Tibial artery (tissue), 4 donors: ENCODE results near the gene CBL.
"Not testable (repeated sequence)": the region's sequence is repeated elsewhere in the genome, so short reads cannot be mapped to it uniquely, and the experiment has no call there.

Experiments
- DNase-seq, 2 donors: peaks; one replicate each; pipeline ENCODE4 v3.0.0-alpha.2; 2019
- H3K27ac ChIP-seq, 2 donors: fragments of 200-600 bp; sonication (generic) in 1 of 2; 1 replicate in 1 of 2; 2 replicates in 1 of 2; pipeline ENCODE4 v1.5.1; 2018 to 2019; ENCODE audit warnings: mild to moderate bottlenecking in 1 of 2
- H3K27me3 ChIP-seq, 2 donors: fragments of 200-600 bp; sonication (generic) in 1 of 2; one replicate each; pipeline versions ENCODE4 v1.5.1 to v1.6.0; 2016 to 2019
- H3K36me3 ChIP-seq, 3 donors: fragments of 200-600 bp; sonication (generic) in 2 of 3; one replicate each; pipeline ENCODE4 v1.5.1; 2016 to 2019; ENCODE audit warnings: mild to moderate bottlenecking in 2 of 3
- H3K4me1 ChIP-seq, 4 donors: fragments of 200-600 bp; sonication (generic) in 2 of 4; 1 replicate in 3 of 4; 2 replicates in 1 of 4; pipeline ENCODE4 v1.5.1; 2016 to 2019
- H3K4me3 ChIP-seq, 2 donors: fragments of 200-600 bp; sonication (generic) in 1 of 2; 1 replicate in 1 of 2; 2 replicates in 1 of 2; pipeline ENCODE4 v1.5.1; 2018 to 2019; ENCODE audit warnings: mild to moderate bottlenecking in 2 of 2
- H3K9me3 ChIP-seq, 3 donors: fragments of 200-600 bp; sonication (generic) in 1 of 3; one replicate each; pipeline ENCODE4 v1.5.1; 2016 to 2019
- intact Hi-C: fragments of 100-400 bp; cut with DNase I; formaldehyde crosslinking; loops from one replicate; pipeline ENCODE4 v1.15.0; 2023; ENCODE audit warnings: low total_unique reads
- TF ChIP-seq, protein P1 (sequence below), 2 experiments: fragments of 200-600 bp in 1 of 2; fragments of 450-650 bp in 1 of 2; IDR thresholded peaks; one replicate each; pipeline ENCODE4 v1.5.1; 2017 to 2019; ENCODE audit warnings: antibody characterized with exemption in 2 of 2, mild to moderate bottlenecking in 1 of 2, moderate library complexity in 1 of 2

CBL gene

DNA sequence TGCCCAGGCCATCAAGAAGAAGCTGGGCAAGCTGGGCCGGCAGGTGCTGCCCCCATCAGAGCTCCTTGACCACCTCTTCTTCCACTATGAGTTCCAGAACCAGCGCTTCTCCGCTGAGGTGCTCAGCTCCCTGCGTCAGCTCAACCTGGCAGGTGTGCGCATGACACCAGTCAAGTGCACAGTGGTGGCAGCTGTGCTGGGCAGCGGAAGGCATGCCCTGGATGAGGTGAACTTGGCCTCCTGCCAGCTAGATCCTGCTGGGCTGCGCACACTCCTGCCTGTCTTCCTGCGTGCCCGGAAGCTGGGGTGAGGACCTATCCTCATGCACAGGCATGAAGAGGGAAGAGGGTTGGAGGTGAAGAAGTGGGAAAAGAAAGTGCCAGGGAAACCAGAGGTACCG lies 26.2 kb upstream of the CBL start:
- no peak overlapping the region for H3K27ac ChIP-seq
- no peak for DNase-seq
- H3K4me3 ChIP-seq, result no peak overlapping the region
- peaks cover 25 to 80% (median 36%) of the 10 kb centered on the region in 3 donors for H3K36me3 ChIP-seq
- intact Hi-C loops, result no loop called here
- no peaks in the 10 kb centered on the region for H3K4me1 ChIP-seq
- no peaks in the 10 kb centered on the region for H3K9me3 ChIP-seq
- no peaks in the 10 kb centered on the region for H3K27me3 ChIP-seq
- TF ChIP-seq, protein P1, sequence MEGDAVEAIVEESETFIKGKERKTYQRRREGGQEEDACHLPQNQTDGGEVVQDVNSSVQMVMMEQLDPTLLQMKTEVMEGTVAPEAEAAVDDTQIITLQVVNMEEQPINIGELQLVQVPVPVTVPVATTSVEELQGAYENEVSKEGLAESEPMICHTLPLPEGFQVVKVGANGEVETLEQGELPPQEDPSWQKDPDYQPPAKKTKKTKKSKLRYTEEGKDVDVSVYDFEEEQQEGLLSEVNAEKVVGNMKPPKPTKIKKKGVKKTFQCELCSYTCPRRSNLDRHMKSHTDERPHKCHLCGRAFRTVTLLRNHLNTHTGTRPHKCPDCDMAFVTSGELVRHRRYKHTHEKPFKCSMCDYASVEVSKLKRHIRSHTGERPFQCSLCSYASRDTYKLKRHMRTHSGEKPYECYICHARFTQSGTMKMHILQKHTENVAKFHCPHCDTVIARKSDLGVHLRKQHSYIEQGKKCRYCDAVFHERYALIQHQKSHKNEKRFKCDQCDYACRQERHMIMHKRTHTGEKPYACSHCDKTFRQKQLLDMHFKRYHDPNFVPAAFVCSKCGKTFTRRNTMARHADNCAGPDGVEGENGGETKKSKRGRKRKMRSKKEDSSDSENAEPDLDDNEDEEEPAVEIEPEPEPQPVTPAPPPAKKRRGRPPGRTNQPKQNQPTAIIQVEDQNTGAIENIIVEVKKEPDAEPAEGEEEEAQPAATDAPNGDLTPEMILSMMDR (IDR thresholded peaks at IDR 0.05), result no peak

DNA sequence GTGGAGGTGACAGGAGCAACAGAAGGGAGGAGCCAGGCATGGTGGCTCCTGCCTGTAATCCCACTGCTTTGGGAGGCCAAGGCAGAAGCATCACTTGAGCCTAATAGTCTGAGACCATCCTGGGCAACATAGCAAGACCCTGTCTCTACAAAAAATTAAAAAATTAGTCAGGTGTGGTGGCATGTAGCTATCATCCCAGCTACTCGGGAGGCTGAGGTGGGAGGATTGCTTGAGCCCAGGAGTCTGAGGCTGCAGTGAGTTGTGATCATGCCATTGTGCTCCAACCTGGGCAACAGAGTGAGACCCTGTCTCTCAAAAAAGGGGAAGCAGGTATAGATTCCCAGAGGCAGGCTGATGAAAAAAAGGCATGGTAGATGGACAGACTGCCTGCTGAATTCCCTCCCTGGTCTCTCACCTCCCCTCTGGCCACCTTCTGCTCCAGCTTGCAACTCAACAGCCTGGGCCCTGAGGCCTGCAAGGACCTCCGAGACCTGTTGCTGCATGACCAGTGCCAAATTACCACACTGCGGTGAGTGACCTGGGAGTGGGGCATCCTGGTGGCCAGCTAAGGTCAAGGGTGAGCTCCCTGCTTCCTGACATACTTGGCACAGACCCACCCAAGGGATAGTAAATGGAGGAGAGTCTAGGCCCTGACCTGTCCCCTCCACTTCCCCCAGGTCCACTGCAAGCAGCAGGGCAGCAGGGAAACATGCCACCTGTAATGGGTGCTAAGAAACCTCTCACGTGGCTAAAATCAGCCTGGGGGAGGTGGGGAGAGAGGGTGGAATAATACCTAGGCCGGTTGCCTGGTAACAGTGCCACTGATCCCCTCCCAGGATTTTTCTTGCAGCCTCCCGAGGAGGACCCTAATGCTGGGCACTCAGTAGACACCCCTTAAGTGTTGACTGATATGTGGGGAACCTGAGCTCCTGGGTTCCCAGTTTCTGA lies 25.1 kb upstream of the CBL start:
- Histone ChIP-seq H3K9me3 (no peaks in the 10 kb centered on the region), H3K36me3 (peaks cover 17 to 70% (median 32%) of the 10 kb centered on the region in 3 donors), H3K4me1 (no peaks in the 10 kb centered on the region), H3K27ac (no peak overlapping the region), H3K27me3 (no peaks in the 10 kb centered on the region), H3K4me3 (no peak overlapping the region)
- no peak for DNase-seq
- TF ChIP-seq, protein P1 (IDR thresholded peaks at IDR 0.05), result no peak
- intact Hi-C loops, result no loop called here

DNA sequence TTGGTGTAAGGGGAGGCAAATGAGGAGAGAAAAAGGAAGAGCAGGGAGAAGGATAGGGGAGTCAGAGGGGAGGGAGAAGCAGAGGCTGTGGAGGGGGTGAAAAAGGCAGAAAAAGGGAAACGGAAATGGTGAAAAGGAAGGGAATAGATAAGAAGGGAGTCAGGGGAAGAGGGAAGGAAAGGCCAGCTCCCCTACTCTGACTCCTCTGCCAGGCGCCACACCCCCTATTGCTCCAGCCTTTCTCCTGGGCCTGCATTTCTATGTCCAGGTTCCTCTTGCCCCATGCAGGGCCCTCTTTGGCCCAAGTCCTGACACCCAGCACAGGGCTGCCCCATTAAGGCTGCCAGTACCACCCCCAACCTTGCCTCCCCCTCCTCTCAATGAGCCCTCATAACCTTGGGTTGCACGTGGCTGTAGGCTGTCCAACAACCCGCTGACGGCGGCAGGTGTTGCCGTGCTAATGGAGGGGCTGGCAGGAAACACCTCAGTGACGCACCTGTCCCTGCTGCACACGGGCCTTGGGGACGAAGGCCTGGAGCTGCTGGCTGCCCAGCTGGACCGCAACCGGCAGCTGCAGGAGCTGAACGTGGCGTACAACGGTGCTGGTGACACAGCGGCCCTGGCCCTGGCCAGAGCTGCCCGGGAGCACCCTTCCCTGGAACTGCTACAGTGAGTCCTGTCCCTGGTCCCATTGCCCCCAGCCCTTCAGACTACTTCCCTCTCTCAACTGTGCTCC lies 24.3 kb upstream of the CBL start:
- Histone ChIP-seq H3K9me3 (no peaks in the 10 kb centered on the region), H3K27me3 (no peaks in the 10 kb centered on the region), H3K4me1 (no peaks in the 10 kb centered on the region), H3K4me3 (no peak overlapping the region), H3K36me3 (peaks cover 14 to 62% (median 32%) of the 10 kb centered on the region in 3 donors), H3K27ac (no peak overlapping the region)
- intact Hi-C loops, result no loop called here
- no peak for DNase-seq
- TF ChIP-seq, protein P1 (IDR thresholded peaks at IDR 0.05), result no peak

DNA sequence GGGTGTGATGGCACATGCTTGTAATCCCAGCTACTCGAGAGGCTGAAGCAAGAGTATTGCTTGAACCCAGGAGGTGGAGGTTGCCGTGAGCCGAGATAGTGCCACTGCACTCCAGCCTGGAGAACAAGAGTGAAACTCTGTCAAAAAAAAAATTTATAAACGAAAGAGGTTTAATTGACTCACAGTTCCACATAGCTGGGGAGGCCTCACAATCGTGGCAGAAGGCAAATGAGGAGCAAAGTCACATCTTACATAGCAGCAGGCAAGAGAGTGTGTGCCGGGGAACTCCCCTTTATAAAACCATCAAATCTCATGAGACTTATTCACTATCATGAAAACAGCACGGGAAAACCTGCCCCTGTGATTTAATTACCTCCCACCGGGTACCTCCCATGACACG lies 21.7 kb upstream of the CBL start:
- DNase-seq, intact Hi-C loops: not testable (repeated sequence)

DNA sequence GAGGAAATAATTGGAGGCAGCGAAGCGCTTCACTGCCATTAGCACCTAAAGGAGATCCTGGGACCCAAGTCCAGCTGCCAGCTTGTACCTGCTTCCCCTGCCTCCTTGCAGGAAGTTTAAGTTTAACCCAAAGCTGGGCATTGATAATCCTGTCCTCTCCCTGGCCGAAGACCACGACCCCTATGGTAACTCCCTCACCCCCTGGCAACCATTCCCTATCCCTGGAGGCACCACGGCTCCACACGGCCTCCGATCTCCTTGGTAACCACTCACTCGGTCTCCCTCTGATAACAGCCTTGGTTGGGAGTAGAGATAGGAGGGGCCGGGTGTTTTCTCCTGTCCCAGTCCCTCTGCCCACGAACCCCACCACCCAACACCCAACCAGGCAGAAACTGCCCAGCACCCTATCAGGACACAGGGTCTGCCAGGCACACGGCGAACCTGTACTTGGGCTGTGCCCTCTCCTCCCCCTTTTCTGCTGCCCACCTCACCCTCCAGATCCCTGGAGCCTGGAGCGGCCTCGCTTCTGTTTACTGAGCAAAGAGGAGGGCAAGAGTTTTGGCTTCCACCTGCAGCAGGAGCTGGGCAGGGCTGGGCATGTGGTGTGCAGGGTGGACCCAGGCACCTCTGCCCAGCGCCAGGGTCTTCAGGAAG lies 20.0 kb upstream of the CBL start:
- Histone ChIP-seq H3K4me1 (no peaks in the 10 kb centered on the region), H3K9me3 (no peaks in the 10 kb centered on the region), H3K27ac (no peak overlapping the region), H3K27me3 (peaks cover 0 to 5% of the 10 kb centered on the region in 2 donors), H3K36me3 (peaks cover 6 to 32% (median 14%) of the 10 kb centered on the region in 3 donors), H3K4me3 (no peak overlapping the region)
- TF ChIP-seq, protein P1 (IDR thresholded peaks at IDR 0.05), result no peak
- intact Hi-C loops, result no loop called here
- DNase-seq, result no peak

More for the DNA sequence above, 21.7 kb upstream of the CBL start:
- H3K27ac ChIP-seq, H3K4me1 ChIP-seq, H3K9me3 ChIP-seq, H3K4me3 ChIP-seq, H3K27me3 ChIP-seq: not testable (repeated sequence)
- peaks cover 14 to 49% (median 31%) of the 10 kb centered on the region in 3 donors for H3K36me3 ChIP-seq
